HCT116 (cell line): Measurements from ENCODE around the gene DYNLRB1. TPM values are rescaled to one million over a fixed set of nuclear protein-coding genes. Genes with fewer than 3 reads are reported as not detected.
A peak's percentile ranks its signal among the peaks of the same experiment; 100 is the strongest.

ENCODE experiments used
- ATAC-seq: fragments of 200-7000 bp; cut with Tn5 transposase; 2 replicates; pipeline ENCODE4 v1.9.1; 2020; ENCODE audit warnings: mild to moderate bottlenecking, moderate library complexity
- BruUV-seq: library from RNA; stranded (reverse); fragments of 400-500 nt; replicated peaks from 2 replicates; lab custom pipeline; 2021; lab: Mats Ljungman, UMichigan
- CTCF ChIA-PET: fragments of 300-600 bp; sonication (Branson Sonifier 250); formaldehyde crosslinking; loops from one replicate; lab custom pipeline; 2021; ENCODE audit warnings: antibody characterized with exemption; lab: Charles Lee
- POLR2A ChIA-PET: fragments of 300-600, 350-600 bp; sonication (Branson Sonifier 250); formaldehyde crosslinking; loops from one replicate; lab custom pipeline; 2021; ENCODE audit warnings: antibody characterized with exemption; lab: Charles Lee
- RAD21 ChIA-PET, 2 experiments: fragments of 300-600 bp; sonication (Branson Sonifier 250); formaldehyde crosslinking; loops; one replicate each; lab custom pipeline; 2023; ENCODE audit warnings: low total read pairs in 2 of 2; ENCODE audit not compliant: uncharacterized antibody in 2 of 2, unreplicated experiment in 2 of 2, low non-redundant PET in 1 of 2; lab: Charles Lee
- DNase-seq: peaks from one replicate; pipeline ENCODE4 v3.0.0-alpha.2; 2010; ENCODE audit warnings: low read depth, low spot score
- H2AFZ ChIP-seq: fragments of 200-600 bp; shearing (Covaris generic), sonication (generic); 2 replicates; pipeline ENCODE4 v1.6.1; 2017; ENCODE audit warnings: low read depth, mixed run types, mixed read lengths, antibody characterized with exemption, low read length; ENCODE audit not compliant: poor library complexity, severe bottlenecking
- H3K27ac ChIP-seq: 2 replicates; pipeline ENCODE4 v1.5.1; 2012; ENCODE audit warnings: low read depth, low read length
- H3K27me3 ChIP-seq: fragments of 200-600 bp; sonication (generic); 2 replicates; pipeline ENCODE4 v1.6.1; 2016; ENCODE audit warnings: mixed run types, low read length, mixed read lengths; ENCODE audit not compliant: insufficient read depth
- H3K36me3 ChIP-seq, 2 experiments: fragments of 200-500 bp in 1 of 2; fragments of 200-600 bp in 1 of 2; sonication (Bioruptor generic) in 1 of 2; sonication (generic) in 1 of 2; 2 replicates each; pipeline versions ENCODE4 v1.5.1 to v1.6.1; 2014 to 2016; ENCODE audit warnings: low read length in 2 of 2, inconsistent platforms in 1 of 2, mixed read lengths in 1 of 2, mixed run types in 1 of 2; ENCODE audit not compliant: insufficient read depth in 2 of 2, control insufficient read depth in 1 of 2
- H3K4me1 ChIP-seq, 2 experiments: fragments of 200-600 bp in 1 of 2; sonication (generic) in 1 of 2; 2 replicates each; pipeline versions ENCODE4 v1.5.1 to v1.6.1; 2012 to 2017; ENCODE audit warnings: low read length in 2 of 2, inconsistent platforms in 1 of 2, mild to moderate bottlenecking in 1 of 2, mixed read lengths in 1 of 2, mixed run types in 1 of 2, moderate library complexity in 1 of 2; ENCODE audit not compliant: insufficient read depth in 2 of 2, control insufficient read depth in 1 of 2
- H3K4me2 ChIP-seq: fragments of 200-600 bp; sonication (generic); 2 replicates; pipeline ENCODE4 v1.6.1; 2017; ENCODE audit warnings: mixed run types, low read length, mixed read lengths
- H3K4me3 ChIP-seq, 2 experiments: fragments of 200-600 bp in 1 of 2; sonication (generic) in 1 of 2; replicated peaks in 1 of 2; 2 replicates each; pipeline ENCODE4 v1.5.1; 2011 to 2016; ENCODE audit warnings: low read length in 2 of 2, control low read depth in 1 of 2, low read depth in 1 of 2, mild to moderate bottlenecking in 1 of 2, mixed read lengths in 1 of 2, mixed run types in 1 of 2
- H3K79me2 ChIP-seq: fragments of 200-600 bp; sonication (generic); 2 replicates; pipeline ENCODE4 v1.6.1; 2017; ENCODE audit warnings: mild to moderate bottlenecking, mixed run types, low read length, moderate library complexity, mixed read lengths; ENCODE audit not compliant: insufficient read depth
- H3K9ac ChIP-seq: fragments of 200-600 bp; sonication (generic); 2 replicates; pipeline ENCODE4 v1.6.1; 2016; ENCODE audit warnings: low read length, mixed read lengths
- H3K9me2 ChIP-seq: fragments of 200-600 bp; sonication (generic), shearing (Covaris generic); 2 replicates; pipeline ENCODE4 v1.6.1; 2017; ENCODE audit warnings: mixed run types, mild to moderate bottlenecking, moderate library complexity; ENCODE audit not compliant: insufficient read depth
- H3K9me3 ChIP-seq, 2 experiments: fragments of 200-500 bp in 1 of 2; fragments of 200-600 bp in 1 of 2; sonication (Bioruptor generic) in 1 of 2; sonication (generic) in 1 of 2; 2 replicates each; pipeline ENCODE4 v1.6.1; 2014 to 2017; ENCODE audit warnings: low read length in 2 of 2, mixed read lengths in 2 of 2, inconsistent platforms in 1 of 2, low read depth in 1 of 2, mild to moderate bottlenecking in 1 of 2, mixed run types in 1 of 2, moderate library complexity in 1 of 2; ENCODE audit not compliant: control insufficient read depth in 1 of 2, insufficient read depth in 1 of 2
- H4K20me1 ChIP-seq: fragments of 200-600 bp; sonication (generic), shearing (Covaris generic); 2 replicates; pipeline ENCODE4 v1.6.1; 2017; ENCODE audit warnings: mixed run types, mild to moderate bottlenecking, moderate library complexity; ENCODE audit not compliant: insufficient read depth
- CBX3 ChIP-seq: IDR thresholded peaks from 2 replicates; pipeline ENCODE4 v1.6.1; 2012; ENCODE audit warnings: low read depth
- EGR1 ChIP-seq: IDR thresholded peaks from 2 replicates; pipeline ENCODE4 v1.6.1; 2012; ENCODE audit warnings: low read depth
- EZH2phosphoT487 ChIP-seq: fragments of 200-600 bp; IDR thresholded peaks from 2 replicates; pipeline ENCODE4 v1.6.1; 2018; ENCODE audit warnings: antibody characterized with exemption, borderline replicate concordance
- JUND ChIP-seq: IDR thresholded peaks from 2 replicates; pipeline ENCODE4 v1.6.1; 2012
- MAX ChIP-seq: IDR thresholded peaks from 2 replicates; pipeline ENCODE4 v1.6.1; 2012
- YY1 ChIP-seq: IDR thresholded peaks from 2 replicates; pipeline ENCODE4 v1.6.1; 2011; ENCODE audit warnings: low read length, low read depth, moderate library complexity, mild to moderate bottlenecking; ENCODE audit not compliant: insufficient replicate concordance; ENCODE audit errors: extremely low read depth
- ZBTB33 ChIP-seq: IDR thresholded peaks from 2 replicates; pipeline ENCODE4 v1.6.1; 2011; ENCODE audit warnings: mild to moderate bottlenecking, low read length, moderate library complexity; ENCODE audit not compliant: insufficient replicate concordance; ENCODE audit errors: extremely low read depth
- ZNF274 ChIP-seq: fragments of 200-500 bp; sonication (Bioruptor generic); IDR thresholded peaks from 2 replicates; pipeline ENCODE4 v1.6.1; 2014; ENCODE audit warnings: mild to moderate bottlenecking, low read depth, low read length, inconsistent platforms
- intact Hi-C: fragments of 100-400 bp; cut with micrococcal nuclease; formaldehyde crosslinking; loops from 2 replicates; pipeline ENCODE4 v1.10.0; 2022
- total RNA-seq: library from RNA; stranded (reverse); gene quantifications from one replicate; pipeline ENCODE4 v1.2.1, GENCODE V29; 2021; ENCODE audit not compliant: unreplicated experiment
- TF ChIP-seq, protein P1 (sequence below): IDR thresholded peaks from 2 replicates; pipeline ENCODE4 v1.6.1; 2012
- TF ChIP-seq, protein P2 (sequence below): IDR thresholded peaks from 2 replicates; pipeline ENCODE4 v1.6.1; 2012; ENCODE audit warnings: low read depth

DYNLRB1 gene
- total RNA-seq, 1 experiment from 2014 or later = 106 TPM

DNA sequence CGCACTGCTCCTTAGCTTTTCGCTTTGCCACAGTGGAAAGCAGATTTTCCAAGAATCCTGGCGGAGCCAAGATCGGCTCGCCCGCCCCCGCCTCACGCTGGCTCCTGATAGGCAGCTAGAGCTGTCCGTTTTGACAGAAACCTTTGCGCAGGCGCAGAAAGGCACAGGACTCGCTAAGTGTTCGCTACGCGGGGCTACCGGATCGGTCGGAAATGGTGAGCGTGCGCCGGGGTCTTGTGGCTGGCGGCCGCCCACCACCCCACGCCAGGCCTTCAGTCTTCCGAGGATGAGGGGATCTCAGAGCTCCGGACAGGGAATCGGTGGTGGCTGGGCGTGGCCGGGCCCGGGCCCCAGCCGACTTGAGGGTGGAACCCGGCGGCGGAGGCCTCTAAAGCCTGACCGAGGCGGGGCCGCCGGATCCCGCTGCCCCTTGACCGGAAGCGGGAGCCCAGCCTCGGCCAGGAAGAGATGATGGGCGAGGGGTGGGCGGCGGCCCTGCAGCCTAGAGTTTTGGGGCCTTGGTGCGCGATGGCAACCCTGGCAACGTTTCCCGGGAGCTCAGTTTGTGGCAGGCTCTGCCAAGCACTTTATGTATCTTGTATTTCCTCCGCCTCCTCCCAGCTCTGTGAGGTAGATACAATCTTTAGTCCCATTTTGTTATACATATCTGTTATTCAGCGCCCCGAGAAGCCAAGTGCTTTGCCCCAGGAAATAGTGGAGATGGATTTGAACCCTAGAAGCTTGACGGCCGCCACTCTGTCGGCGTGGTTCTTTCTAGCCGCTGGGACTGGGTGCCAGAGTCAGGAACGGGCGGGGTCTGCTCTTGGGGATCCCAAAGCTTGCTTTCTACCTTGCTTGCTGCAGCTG, at the start of gene DYNLRB1 (continued):
- TF ChIP-seq ZBTB33 (no peak), MAX (peak; percentile 47), EGR1 (peak; percentile 92)
- TF ChIP-seq, protein P1, sequence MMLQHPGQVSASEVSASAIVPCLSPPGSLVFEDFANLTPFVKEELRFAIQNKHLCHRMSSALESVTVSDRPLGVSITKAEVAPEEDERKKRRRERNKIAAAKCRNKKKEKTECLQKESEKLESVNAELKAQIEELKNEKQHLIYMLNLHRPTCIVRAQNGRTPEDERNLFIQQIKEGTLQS = no peak
- TF ChIP-seq, all 23 proteins: peak for 10

DNA sequence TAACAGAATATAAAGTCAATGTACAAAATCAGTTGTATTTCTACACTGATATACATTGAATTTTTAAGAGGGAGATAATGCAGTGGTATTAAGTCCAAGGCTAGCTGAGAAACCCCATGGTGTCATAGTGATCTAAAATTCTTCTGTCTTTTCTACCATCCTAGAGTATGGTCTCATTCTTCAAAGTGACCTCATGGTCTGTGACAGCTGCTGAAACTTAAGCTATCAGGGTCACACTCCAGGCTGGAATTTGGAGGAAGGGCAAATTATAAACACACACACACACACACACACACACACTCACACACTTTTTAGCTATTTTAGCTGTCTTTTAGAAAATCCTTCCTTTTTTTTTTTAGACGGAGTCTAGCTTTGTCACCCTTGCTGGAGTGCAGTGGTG, 47.3 kb upstream of the DYNLRB1 start:
- POLR2A ChIA-PET = no interaction called here
- intact Hi-C loops = no loop called here
- no TSS peak for BruUV-seq
- no peaks in the 10 kb centered on the region for H3K9me3 ChIP-seq
- H3K36me3 ChIP-seq = peaks cover 0 to 4% of the 10 kb centered on the region in 2 experiments; a peak in 2 of 4 replicates
- RAD21 ChIA-PET = interaction anchor here in 1 of 2 experiments (0.8 kb wide), 1 partner anchor 156 kb away, joined by 3 read pairs; no protein-coding TSS in a partner anchor
- no peaks in the 10 kb centered on the region for H3K9me2 ChIP-seq
- H3K4me1 ChIP-seq = peaks cover 41 to 45% of the 10 kb centered on the region in 2 experiments
- DNase-seq (no peak), ATAC-seq (no peak)
- peaks cover 4% of the 10 kb centered on the region; the same call in 1 of the 2 replicates for H4K20me1 ChIP-seq
- no peak overlapping the region for H3K4me2 ChIP-seq
- H3K4me3 ChIP-seq = no peak overlapping the region
- no peaks in the 10 kb centered on the region for H3K27me3 ChIP-seq
- CTCF ChIA-PET = no interaction called here
- H3K79me2 ChIP-seq = peaks cover 22% of the 10 kb centered on the region
- no peak overlapping the region for H2AFZ ChIP-seq
- TF ChIP-seq ZNF274 (no peak), CBX3 (no peak), JUND (no peak), EGR1 (no peak), EZH2phosphoT487 (no peak), YY1 (no peak)
- TF ChIP-seq, protein P2, sequence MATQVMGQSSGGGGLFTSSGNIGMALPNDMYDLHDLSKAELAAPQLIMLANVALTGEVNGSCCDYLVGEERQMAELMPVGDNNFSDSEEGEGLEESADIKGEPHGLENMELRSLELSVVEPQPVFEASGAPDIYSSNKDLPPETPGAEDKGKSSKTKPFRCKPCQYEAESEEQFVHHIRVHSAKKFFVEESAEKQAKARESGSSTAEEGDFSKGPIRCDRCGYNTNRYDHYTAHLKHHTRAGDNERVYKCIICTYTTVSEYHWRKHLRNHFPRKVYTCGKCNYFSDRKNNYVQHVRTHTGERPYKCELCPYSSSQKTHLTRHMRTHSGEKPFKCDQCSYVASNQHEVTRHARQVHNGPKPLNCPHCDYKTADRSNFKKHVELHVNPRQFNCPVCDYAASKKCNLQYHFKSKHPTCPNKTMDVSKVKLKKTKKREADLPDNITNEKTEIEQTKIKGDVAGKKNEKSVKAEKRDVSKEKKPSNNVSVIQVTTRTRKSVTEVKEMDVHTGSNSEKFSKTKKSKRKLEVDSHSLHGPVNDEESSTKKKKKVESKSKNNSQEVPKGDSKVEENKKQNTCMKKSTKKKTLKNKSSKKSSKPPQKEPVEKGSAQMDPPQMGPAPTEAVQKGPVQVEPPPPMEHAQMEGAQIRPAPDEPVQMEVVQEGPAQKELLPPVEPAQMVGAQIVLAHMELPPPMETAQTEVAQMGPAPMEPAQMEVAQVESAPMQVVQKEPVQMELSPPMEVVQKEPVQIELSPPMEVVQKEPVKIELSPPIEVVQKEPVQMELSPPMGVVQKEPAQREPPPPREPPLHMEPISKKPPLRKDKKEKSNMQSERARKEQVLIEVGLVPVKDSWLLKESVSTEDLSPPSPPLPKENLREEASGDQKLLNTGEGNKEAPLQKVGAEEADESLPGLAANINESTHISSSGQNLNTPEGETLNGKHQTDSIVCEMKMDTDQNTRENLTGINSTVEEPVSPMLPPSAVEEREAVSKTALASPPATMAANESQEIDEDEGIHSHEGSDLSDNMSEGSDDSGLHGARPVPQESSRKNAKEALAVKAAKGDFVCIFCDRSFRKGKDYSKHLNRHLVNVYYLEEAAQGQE = no peak
- no peak overlapping the region for H3K9ac ChIP-seq
- no peak overlapping the region for H3K27ac ChIP-seq
